ENCODE results near the gene ADGRG6. TPM values are rescaled to one million over a fixed set of nuclear protein-coding genes. Genes with fewer than 3 reads are reported as not detected.

Gene ADGRG6
- total and polyA plus RNA-seq, 10 of the 15 experiments (the other 5 are each of a cell fraction or from before 2014, with no cell fraction given): 0.01 to 0.24 (median 0.13) TPM; not detected in 7

DNA sequence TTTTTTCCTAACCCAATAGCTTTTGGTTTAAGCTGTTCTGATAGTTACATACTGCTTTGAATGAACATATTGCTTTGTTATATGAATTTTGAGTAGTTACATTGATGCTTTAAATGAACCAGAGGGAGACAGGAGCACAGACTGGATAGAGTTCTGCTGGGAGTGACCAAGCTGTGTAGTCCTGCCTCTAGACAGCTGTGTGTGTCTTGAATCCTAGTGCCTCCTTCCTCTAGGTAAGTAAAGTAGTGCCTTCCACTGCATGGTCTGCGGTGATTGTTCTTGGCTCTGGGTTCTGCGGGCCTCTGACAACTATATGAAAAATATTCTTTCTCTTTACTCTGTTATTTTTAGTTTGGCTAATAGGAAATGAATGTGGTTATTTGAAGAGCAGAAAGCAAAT is 46.0 kb upstream of the ADGRG6 start:
- H3K36me3 ChIP-seq (ENCODE audit: control insufficient read depth in 2 of 2, insufficient read depth in 2 of 2, low read length in 1 of 2): no peaks in the 10 kb centered on the region
- no peaks in the 10 kb centered on the region for H4K20me1 ChIP-seq (ENCODE audit: control insufficient read depth, insufficient read depth)
- ATAC-seq (no peak), DNase-seq (ENCODE audit: low read depth, low spot score) (no peak), FAIRE-seq (no peak)
- CTCF ChIA-PET: interaction anchor here (0.9 kb wide), 1 partner anchor 48 kb away, joined by 4 read pairs; no protein-coding TSS in a partner anchor
- no peaks in the 10 kb centered on the region for H3K9me3 ChIP-seq (replicated peaks; ENCODE audit: control insufficient read depth, insufficient read depth, low read length)
- intact Hi-C loops (cut with micrococcal nuclease; ENCODE audit: unreplicated experiment) (no loop called here), in situ Hi-C loops (cut with MboI) (no loop called here)
- WGBS (ENCODE audit: insufficient coverage, insufficient replicate concordance, low lambda C conversion rate, missing lambda C conversion rate): 22% methylated on average over 2 of the region's 2 CpGs
- H3K4me3 ChIP-seq: no peak overlapping the region
- SMC1A ChIA-PET (ENCODE audit: uncharacterized antibody, unreplicated experiment): interaction anchor here (1.9 kb wide), 1 partner anchor 13 kb away, joined by 4 read pairs; no protein-coding TSS in a partner anchor
- no peaks in the 10 kb centered on the region for H3K79me2 ChIP-seq (ENCODE audit: control insufficient read depth, insufficient read depth, low read length)
- no peak overlapping the region for H3K9ac ChIP-seq (ENCODE audit: control insufficient read depth, insufficient read depth, low read length)
- TF ChIP-seq POU2F2 (IDR thresholded peaks at IDR 0.05; ENCODE audit: borderline replicate concordance, low read depth, low read length) (no peak), POLR2AphosphoS2 (IDR thresholded peaks at IDR 0.05; ENCODE audit: low read depth, low read length) (no peak)
- TF ChIP-seq, protein P1, sequence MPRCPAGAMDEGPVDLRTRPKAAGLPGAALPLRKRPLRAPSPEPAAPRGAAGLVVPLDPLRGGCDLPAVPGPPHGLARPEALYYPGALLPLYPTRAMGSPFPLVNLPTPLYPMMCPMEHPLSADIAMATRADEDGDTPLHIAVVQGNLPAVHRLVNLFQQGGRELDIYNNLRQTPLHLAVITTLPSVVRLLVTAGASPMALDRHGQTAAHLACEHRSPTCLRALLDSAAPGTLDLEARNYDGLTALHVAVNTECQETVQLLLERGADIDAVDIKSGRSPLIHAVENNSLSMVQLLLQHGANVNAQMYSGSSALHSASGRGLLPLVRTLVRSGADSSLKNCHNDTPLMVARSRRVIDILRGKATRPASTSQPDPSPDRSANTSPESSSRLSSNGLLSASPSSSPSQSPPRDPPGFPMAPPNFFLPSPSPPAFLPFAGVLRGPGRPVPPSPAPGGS (IDR thresholded peaks at IDR 0.05; ENCODE audit: borderline replicate concordance, insufficient read depth, low read depth, low read length, poor library complexity, severe bottlenecking): no peak
- TF ChIP-seq, protein P2, sequence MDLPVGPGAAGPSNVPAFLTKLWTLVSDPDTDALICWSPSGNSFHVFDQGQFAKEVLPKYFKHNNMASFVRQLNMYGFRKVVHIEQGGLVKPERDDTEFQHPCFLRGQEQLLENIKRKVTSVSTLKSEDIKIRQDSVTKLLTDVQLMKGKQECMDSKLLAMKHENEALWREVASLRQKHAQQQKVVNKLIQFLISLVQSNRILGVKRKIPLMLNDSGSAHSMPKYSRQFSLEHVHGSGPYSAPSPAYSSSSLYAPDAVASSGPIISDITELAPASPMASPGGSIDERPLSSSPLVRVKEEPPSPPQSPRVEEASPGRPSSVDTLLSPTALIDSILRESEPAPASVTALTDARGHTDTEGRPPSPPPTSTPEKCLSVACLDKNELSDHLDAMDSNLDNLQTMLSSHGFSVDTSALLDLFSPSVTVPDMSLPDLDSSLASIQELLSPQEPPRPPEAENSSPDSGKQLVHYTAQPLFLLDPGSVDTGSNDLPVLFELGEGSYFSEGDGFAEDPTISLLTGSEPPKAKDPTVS (IDR thresholded peaks at IDR 0.05; ENCODE audit: low read depth, low read length): no peak
- POLR2A ChIA-PET: no interaction called here
- no TSS peak for BruUV-seq (replicated peaks)
- H3K4me2 ChIP-seq (ENCODE audit: control insufficient read depth, insufficient read depth): no peak overlapping the region
- H3K27me3 ChIP-seq (replicated peaks in 1 of 2; ENCODE audit: control insufficient read depth in 2 of 2, insufficient read depth in 2 of 2, low read length in 1 of 2): no peaks in the 10 kb centered on the region
- H3K4me1 ChIP-seq (ENCODE audit: control insufficient read depth, insufficient read depth, low read length): no peaks in the 10 kb centered on the region
- RAD21 ChIA-PET (ENCODE audit: unreplicated experiment): no interaction called here
- no peak overlapping the region for H3K27ac ChIP-seq (ENCODE audit: control insufficient read depth, insufficient read depth)
- H2AFZ ChIP-seq (ENCODE audit: control insufficient read depth, low read depth, low read length): no peak overlapping the region
